Trophoblast cell (in vitro differentiated cells and primary cell): ENCODE data around the gene SCYGR4.

Source experiments
- DNase-seq, 2 donors: peaks; one replicate each; pipeline ENCODE4 v3.0.0-alpha.2; 2016
- H2AFZ ChIP-seq: 2 replicates; pipeline ENCODE4 v1.6.1; 2013; ENCODE audit warnings: low read length, moderate library complexity, mild to moderate bottlenecking; ENCODE audit not compliant: insufficient read depth, poor library complexity
- H2AK5ac ChIP-seq: 2 replicates; pipeline ENCODE4 v1.6.1; 2013; ENCODE audit warnings: mild to moderate bottlenecking, low read length
- H2BK120ac ChIP-seq: 2 replicates; pipeline ENCODE4 v1.6.1; 2013; ENCODE audit warnings: low read length, mild to moderate bottlenecking, moderate library complexity; ENCODE audit not compliant: insufficient read depth, poor library complexity
- H2BK12ac ChIP-seq: 2 replicates; pipeline ENCODE4 v1.6.1; 2013; ENCODE audit warnings: mild to moderate bottlenecking, low read length, moderate library complexity
- H2BK5ac ChIP-seq: 2 replicates; pipeline ENCODE4 v1.6.1; 2013; ENCODE audit warnings: low read length, low read depth, moderate library complexity, mild to moderate bottlenecking; ENCODE audit not compliant: poor library complexity
- H3K14ac ChIP-seq: 2 replicates; pipeline ENCODE4 v1.6.1; 2013; ENCODE audit warnings: mild to moderate bottlenecking, low read length
- H3K18ac ChIP-seq: 2 replicates; pipeline ENCODE4 v1.6.1; 2013; ENCODE audit warnings: mild to moderate bottlenecking, low read length
- H3K23ac ChIP-seq: 2 replicates; pipeline ENCODE4 v1.6.1; 2013; ENCODE audit warnings: low read length
- H3K27ac ChIP-seq: 2 replicates; pipeline ENCODE4 v1.5.1; 2013; ENCODE audit warnings: low read depth, mild to moderate bottlenecking, inconsistent platforms, low read length, moderate library complexity
- H3K27me3 ChIP-seq: 2 replicates; pipeline ENCODE4 v1.6.1; 2013; ENCODE audit warnings: inconsistent platforms, mild to moderate bottlenecking, low read length, moderate library complexity; ENCODE audit not compliant: insufficient read depth
- H3K36me3 ChIP-seq, 2 experiments: 1 replicate in 1 of 2; 2 replicates in 1 of 2; pipeline ENCODE4 v1.6.1; 2013; ENCODE audit warnings: low read length in 2 of 2, mild to moderate bottlenecking in 2 of 2, moderate library complexity in 1 of 2; ENCODE audit not compliant: insufficient read depth in 2 of 2, control insufficient read depth in 1 of 2
- H3K4ac ChIP-seq: 2 replicates; pipeline ENCODE4 v1.6.1; 2013; ENCODE audit warnings: low read depth, mild to moderate bottlenecking, low read length, moderate library complexity
- H3K4me1 ChIP-seq, 2 experiments: 1 replicate in 1 of 2; 2 replicates in 1 of 2; pipeline ENCODE4 v1.6.1; 2013; ENCODE audit warnings: low read length in 2 of 2, mild to moderate bottlenecking in 2 of 2, moderate library complexity in 1 of 2; ENCODE audit not compliant: insufficient read depth in 2 of 2, control insufficient read depth in 1 of 2
- H3K4me2 ChIP-seq: 2 replicates; pipeline ENCODE4 v1.6.1; 2013; ENCODE audit warnings: inconsistent platforms, mild to moderate bottlenecking, low read length, moderate library complexity
- H3K4me3 ChIP-seq: 2 replicates; pipeline ENCODE4 v1.5.1; 2013; ENCODE audit warnings: mild to moderate bottlenecking, low read depth, low read length, inconsistent platforms
- H3K79me1 ChIP-seq: one replicate; pipeline ENCODE4 v1.6.1; 2013; ENCODE audit warnings: low read length
- H3K79me2 ChIP-seq: 2 replicates; pipeline ENCODE4 v1.6.1; 2013; ENCODE audit warnings: low read length, mild to moderate bottlenecking; ENCODE audit not compliant: control insufficient read depth, insufficient read depth, poor library complexity
- H3K9ac ChIP-seq: 2 replicates; pipeline ENCODE4 v1.6.1; 2013; ENCODE audit warnings: mild to moderate bottlenecking, low read length
- H3K9me3 ChIP-seq: 2 replicates; pipeline ENCODE4 v1.6.1; 2013; ENCODE audit warnings: low read depth, mild to moderate bottlenecking, control low read depth, inconsistent platforms, low read length; ENCODE audit not compliant: insufficient read depth
- H4K12ac ChIP-seq: 2 replicates; pipeline ENCODE4 v1.6.1; 2013; ENCODE audit warnings: low read depth, mild to moderate bottlenecking, low read length, moderate library complexity
- H4K8ac ChIP-seq: 2 replicates; pipeline ENCODE4 v1.6.1; 2013; ENCODE audit warnings: low read depth, mild to moderate bottlenecking, low read length, moderate library complexity
- H4K91ac ChIP-seq: one replicate; pipeline ENCODE4 v1.6.1; 2013; ENCODE audit warnings: low read depth, mild to moderate bottlenecking, low read length, moderate library complexity
- WGBS: extraction: QIAGEN DNeasy Blood & Tissue Kit; methylation state at CpG from one replicate; pipeline ENCODE4 v1.1.7; 2013; ENCODE audit warnings: missing lambda C conversion rate; ENCODE audit not compliant: insufficient read length, insufficient coverage; ENCODE audit errors: extremely low coverage; 5-methylcytosine and 5-hydroxymethylcytosine counted together

The SCYGR4 gene

DNA sequence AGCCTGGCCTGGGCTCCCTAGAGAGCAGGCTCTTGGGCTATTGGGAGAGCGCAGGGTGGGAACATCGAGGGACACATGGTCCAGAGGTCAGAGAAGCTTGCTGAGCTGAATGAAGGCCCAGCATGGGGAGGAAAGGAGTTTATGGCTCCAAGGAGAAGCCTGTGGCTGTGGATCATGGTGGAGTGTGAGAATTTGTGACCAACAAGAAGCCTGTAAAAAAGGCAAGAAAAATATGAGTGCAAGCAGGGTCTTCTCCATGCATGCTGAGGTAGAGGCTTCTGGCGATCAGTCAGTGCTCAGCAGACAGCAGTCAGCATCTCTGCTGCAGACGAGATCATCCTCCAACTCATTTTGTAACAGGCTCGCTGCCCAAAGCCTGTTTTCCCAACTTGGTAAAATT, 1.4 kb upstream of the SCYGR4 start:
- no CpG with 5 or more reads among the region's 5 CpGs for WGBS
- H3K27ac ChIP-seq: no peak overlapping the region
- no peak overlapping the region for H2AK5ac ChIP-seq
- no peak overlapping the region for H3K23ac ChIP-seq
- H3K4me2 ChIP-seq: no peak overlapping the region
- H2BK12ac ChIP-seq: no peak overlapping the region
- no peak overlapping the region for H2AFZ ChIP-seq
- H3K18ac ChIP-seq: no peak overlapping the region
- H3K36me3 ChIP-seq: no peaks in the 10 kb centered on the region
- H3K4ac ChIP-seq: no peak overlapping the region
- H3K9me3 ChIP-seq: no peaks in the 10 kb centered on the region
- H4K8ac ChIP-seq: no peak overlapping the region
- no peak overlapping the region for H4K91ac ChIP-seq
- H3K9ac ChIP-seq: no peak overlapping the region
- H2BK120ac ChIP-seq: no peak overlapping the region
- H3K27me3 ChIP-seq: no peaks in the 10 kb centered on the region
- no peak for DNase-seq
- H3K4me3 ChIP-seq: no peak overlapping the region
- no peak overlapping the region for H3K14ac ChIP-seq
- H3K79me1 ChIP-seq: no peaks in the 10 kb centered on the region
- H2BK5ac ChIP-seq: no peak overlapping the region
- no peak overlapping the region for H4K12ac ChIP-seq
- H3K79me2 ChIP-seq: no peaks in the 10 kb centered on the region
- no peaks in the 10 kb centered on the region for H3K4me1 ChIP-seq

DNA sequence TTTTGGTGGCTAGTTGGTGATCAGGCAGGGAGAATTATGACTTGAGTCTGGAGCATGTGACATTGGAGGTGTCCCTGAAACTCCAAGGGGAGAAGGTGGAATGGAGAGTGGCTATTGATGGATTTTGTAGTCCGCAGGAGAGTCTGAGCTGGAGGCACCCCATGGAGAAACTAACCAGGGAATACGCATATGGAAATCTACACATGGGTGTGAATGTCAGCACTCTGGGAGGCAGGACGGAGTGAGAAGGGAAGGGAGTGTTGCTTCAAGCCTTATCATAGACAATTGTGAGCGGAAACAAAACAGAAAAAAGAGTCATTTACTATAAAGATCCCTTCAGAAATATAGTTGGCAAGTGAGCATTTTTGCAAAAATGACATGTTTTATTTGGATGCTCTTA, 667 bp upstream of the SCYGR4 start:
- Histone ChIP-seq H3K4ac (no peak overlapping the region), H2BK5ac (no peak overlapping the region), H3K4me3 (no peak overlapping the region), H3K9ac (no peak overlapping the region), H4K12ac (no peak overlapping the region), H3K4me2 (no peak overlapping the region), H2BK120ac (no peak overlapping the region), H3K23ac (no peak overlapping the region), H3K9me3 (no peaks in the 10 kb centered on the region), H3K27ac (no peak overlapping the region), H3K79me1 (no peaks in the 10 kb centered on the region), H4K91ac (no peak overlapping the region), H3K14ac (no peak overlapping the region), H4K8ac (no peak overlapping the region), H3K36me3 (no peaks in the 10 kb centered on the region), H3K27me3 (no peaks in the 10 kb centered on the region), H2AK5ac (no peak overlapping the region), H2AFZ (no peak overlapping the region), H2BK12ac (no peak overlapping the region), H3K18ac (no peak overlapping the region), H3K79me2 (no peaks in the 10 kb centered on the region), H3K4me1 (no peaks in the 10 kb centered on the region)
- DNase-seq: no peak
- WGBS: no CpG with 5 or more reads among the region's 4 CpGs

DNA sequence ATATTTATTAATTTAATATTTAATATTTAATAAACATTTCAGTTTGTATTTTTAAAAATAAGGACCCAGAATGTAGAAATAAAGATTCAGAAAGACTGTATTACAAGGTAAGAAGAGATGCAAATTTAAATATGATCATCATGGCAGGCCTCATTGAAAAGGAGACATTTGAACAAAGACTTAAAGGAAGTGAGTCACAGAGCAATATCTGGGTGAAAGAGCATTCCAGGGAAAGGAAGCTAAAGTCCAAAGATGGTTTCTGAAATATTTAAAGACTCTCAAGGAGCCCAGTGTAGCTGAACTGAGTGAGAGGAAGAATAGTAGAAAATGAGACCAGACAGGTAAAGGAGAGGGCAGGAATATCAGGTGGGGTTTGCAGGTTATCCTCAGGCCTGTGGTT, 5.9 kb downstream of the SCYGR4 start:
- Histone ChIP-seq H3K4ac (no peak overlapping the region), H3K27me3 (no peaks in the 10 kb centered on the region), H3K27ac (no peak overlapping the region), H3K23ac (no peak overlapping the region), H2BK5ac (no peak overlapping the region), H3K9ac (no peak overlapping the region), H3K4me3 (no peak overlapping the region), H2AK5ac (no peak overlapping the region), H2AFZ (no peak overlapping the region), H2BK12ac (no peak overlapping the region), H3K9me3 (no peaks in the 10 kb centered on the region), H3K36me3 (no peaks in the 10 kb centered on the region), H4K8ac (no peak overlapping the region), H3K4me2 (no peak overlapping the region), H2BK120ac (no peak overlapping the region), H3K79me2 (no peaks in the 10 kb centered on the region), H4K12ac (no peak overlapping the region), H3K18ac (no peak overlapping the region), H3K14ac (no peak overlapping the region), H3K79me1 (no peaks in the 10 kb centered on the region), H3K4me1 (no peaks in the 10 kb centered on the region), H4K91ac (no peak overlapping the region)
- DNase-seq: peak in 1 of 2 donors; percentile 67

DNA sequence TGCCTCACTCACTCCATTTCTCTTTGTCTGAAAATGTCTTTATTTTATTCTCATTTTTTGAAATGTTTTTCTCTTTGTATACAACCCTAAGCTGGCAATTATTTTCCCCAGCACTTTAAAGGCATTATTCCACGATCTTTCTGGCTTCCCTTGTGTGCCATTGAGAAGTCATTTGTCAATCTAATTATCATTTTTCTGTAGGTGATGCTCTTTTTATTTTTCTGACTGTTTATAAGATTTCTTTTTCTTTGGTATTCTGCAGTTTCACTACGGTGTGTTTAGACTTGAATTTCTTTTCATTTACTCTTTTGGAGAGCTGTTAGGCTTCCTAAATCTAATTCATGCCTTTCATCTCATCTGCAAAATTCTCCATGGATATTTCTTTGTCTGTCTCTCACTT, 8.1 kb downstream of the SCYGR4 start:
- no peaks in the 10 kb centered on the region for H3K27me3 ChIP-seq
- no peaks in the 10 kb centered on the region for H3K79me2 ChIP-seq
- no peak overlapping the region for H2BK5ac ChIP-seq
- H2BK120ac ChIP-seq: no peak overlapping the region
- no peak overlapping the region for H2AFZ ChIP-seq
- no peak overlapping the region for H3K4me3 ChIP-seq
- no peaks in the 10 kb centered on the region for H3K36me3 ChIP-seq
- DNase-seq: no peak
- no peaks in the 10 kb centered on the region for H3K9me3 ChIP-seq
- H3K23ac ChIP-seq: no peak overlapping the region
- H2BK12ac ChIP-seq: no peak overlapping the region
- H2AK5ac ChIP-seq: no peak overlapping the region
- no peak overlapping the region for H3K4ac ChIP-seq
- H4K8ac ChIP-seq: no peak overlapping the region
- no peak overlapping the region for H3K9ac ChIP-seq
- no peaks in the 10 kb centered on the region for H3K79me1 ChIP-seq
- H4K12ac ChIP-seq: no peak overlapping the region
- H3K14ac ChIP-seq: no peak overlapping the region
- no peak overlapping the region for H4K91ac ChIP-seq
- WGBS: no CpG with 5 or more reads among the region's 2 CpGs
- H3K18ac ChIP-seq: no peak overlapping the region
- no peak overlapping the region for H3K27ac ChIP-seq
- no peak overlapping the region for H3K4me2 ChIP-seq
- no peaks in the 10 kb centered on the region for H3K4me1 ChIP-seq
